GM12801 (cell line): Measurements from ENCODE around the gene ADARB1.

Experiments used
- TF ChIP-seq, protein P1 (sequence below): IDR thresholded peaks from one replicate; pipeline ENCODE4 v1.5.1; 2011; ENCODE audit warnings: control low read depth; ENCODE audit not compliant: insufficient read length; ENCODE audit errors: extremely low read depth

Gene ADARB1

GRCh38 chr21:45204395-45204794 lies 130.0 kb downstream of the ADARB1 start:
- TF ChIP-seq, protein P1, sequence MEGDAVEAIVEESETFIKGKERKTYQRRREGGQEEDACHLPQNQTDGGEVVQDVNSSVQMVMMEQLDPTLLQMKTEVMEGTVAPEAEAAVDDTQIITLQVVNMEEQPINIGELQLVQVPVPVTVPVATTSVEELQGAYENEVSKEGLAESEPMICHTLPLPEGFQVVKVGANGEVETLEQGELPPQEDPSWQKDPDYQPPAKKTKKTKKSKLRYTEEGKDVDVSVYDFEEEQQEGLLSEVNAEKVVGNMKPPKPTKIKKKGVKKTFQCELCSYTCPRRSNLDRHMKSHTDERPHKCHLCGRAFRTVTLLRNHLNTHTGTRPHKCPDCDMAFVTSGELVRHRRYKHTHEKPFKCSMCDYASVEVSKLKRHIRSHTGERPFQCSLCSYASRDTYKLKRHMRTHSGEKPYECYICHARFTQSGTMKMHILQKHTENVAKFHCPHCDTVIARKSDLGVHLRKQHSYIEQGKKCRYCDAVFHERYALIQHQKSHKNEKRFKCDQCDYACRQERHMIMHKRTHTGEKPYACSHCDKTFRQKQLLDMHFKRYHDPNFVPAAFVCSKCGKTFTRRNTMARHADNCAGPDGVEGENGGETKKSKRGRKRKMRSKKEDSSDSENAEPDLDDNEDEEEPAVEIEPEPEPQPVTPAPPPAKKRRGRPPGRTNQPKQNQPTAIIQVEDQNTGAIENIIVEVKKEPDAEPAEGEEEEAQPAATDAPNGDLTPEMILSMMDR: no peak

GRCh38 chr21:45207839-45208626 lies 133.7 kb downstream of the ADARB1 start:
- TF ChIP-seq, protein P1: no peak

GRCh38 chr21:45208627-45208951 lies 134.2 kb downstream of the ADARB1 start:
- TF ChIP-seq, protein P1: no peak

DNA sequence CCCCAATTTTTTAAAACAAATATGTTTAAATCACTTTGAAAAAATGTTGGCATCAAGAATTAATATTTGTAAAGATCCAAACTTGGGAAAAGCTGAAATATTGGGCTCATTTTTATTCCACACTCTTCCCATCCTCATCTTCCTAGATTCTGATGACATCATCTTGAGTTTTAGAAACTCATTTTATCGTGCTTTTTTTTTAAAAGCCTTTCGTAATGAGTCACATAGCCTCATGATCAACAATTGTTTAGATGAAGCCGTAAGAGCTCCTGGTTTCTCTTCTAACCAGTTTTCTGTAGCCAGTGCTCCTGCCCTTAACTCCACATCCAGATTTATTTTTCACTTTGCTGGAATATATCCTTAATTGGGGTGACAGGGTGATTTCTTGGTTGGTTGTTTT lies 134.7 kb downstream of the ADARB1 start:
- TF ChIP-seq, protein P1: no peak

DNA sequence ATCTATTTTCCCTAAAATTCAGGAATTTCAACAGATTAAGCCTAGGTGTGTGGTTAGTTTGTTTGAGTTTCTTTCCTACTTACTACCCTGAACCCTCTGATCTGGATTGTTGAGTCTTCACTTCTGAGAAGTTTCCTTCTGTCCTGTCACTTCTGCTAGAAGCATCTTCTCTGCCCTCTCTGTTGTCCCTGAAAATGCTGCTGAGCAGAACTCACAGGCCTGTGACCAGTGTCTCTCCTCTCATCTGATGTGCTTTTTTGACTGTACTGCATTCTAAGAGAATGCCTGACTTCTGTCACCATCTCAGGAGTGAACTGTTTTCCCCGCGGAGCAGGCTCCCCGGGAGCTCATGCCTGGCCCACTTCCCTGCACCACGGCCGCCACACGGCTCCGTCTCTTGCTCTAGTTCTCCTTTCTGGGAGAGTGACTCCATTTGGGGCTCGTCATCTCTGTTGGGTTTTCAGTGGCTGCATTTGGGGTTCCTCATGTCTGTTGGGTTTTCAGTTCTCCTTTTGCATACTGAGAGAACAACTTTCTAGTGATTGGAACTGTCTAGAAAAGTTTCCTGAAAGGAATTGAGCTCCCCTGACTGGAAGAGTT lies 135.4 kb downstream of the ADARB1 start:
- TF ChIP-seq, protein P1: no peak

- TF ChIP-seq, protein P1: no peak
Observed at GRCh38 chr21:45210461-45210983, 136.1 kb downstream of the ADARB1 start.

GRCh38 chr21:45211661-45212060 lies 137.3 kb downstream of the ADARB1 start:
- TF ChIP-seq, protein P1: no peak
